ENCODE results near the gene TWIST1.

- TF ChIP-seq CTCF (IDR thresholded peaks at IDR 0.05): no peak
- TF ChIP-seq POLR2A (IDR thresholded peaks at IDR 0.05): no peak
These were observed 1.0 kb downstream of the TWIST1 start for GRCh38 chr7:19116121-19117090.

All from thyroid gland (tissue), 4 donors.